ENCODE results near the gene INF2.

DNA sequence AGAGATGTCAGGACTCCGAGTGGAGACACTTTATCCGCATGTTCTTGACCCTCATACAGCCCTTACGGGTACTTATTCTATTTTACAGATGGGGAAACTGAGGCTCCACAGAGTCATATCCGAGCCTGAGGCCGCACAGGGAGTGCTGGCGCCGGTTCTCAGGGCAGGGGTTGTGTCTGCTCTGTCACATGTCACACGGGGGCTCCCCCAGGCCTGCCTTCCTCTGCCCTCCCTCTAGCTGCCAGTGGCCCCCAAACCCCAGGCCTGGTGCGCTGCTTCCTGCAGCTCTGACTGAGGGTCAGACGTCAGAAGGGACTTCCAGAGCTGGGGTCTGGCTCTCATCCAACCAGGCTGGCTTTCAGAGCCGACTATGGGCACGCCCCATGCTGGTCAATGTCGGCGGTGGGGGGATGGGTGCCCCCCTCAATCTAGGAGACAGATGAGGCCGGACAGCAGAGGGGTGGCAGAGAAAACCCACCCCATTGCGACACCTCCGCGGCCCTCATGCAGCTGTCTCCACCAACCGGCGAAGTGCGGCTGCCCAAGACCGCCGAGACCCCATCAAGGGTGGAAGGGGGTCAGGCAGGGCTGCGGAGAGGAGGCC is 811 bp upstream of the INF2 start:
- TF ChIP-seq TARDBP (IDR thresholded peaks at IDR 0.05) (no peak), FOXK2 (IDR thresholded peaks at IDR 0.05) (no peak), HDGF (IDR thresholded peaks at IDR 0.05; ENCODE audit: borderline replicate concordance) (no peak), NFRKB (IDR thresholded peaks at IDR 0.05) (no peak), SP1 (IDR thresholded peaks at IDR 0.05) (no peak), FOXM1 (IDR thresholded peaks at IDR 0.05; ENCODE audit: borderline replicate concordance) (no peak), SUZ12 (IDR thresholded peaks at IDR 0.05) (no peak), FOXA1 (IDR thresholded peaks at IDR 0.05) (no peak)

Data from HEK293T (cell line).